GM21825 (cell line): Measurements from ENCODE around the gene LTBP3.

Experiments
- ATAC-seq: cut with Tn5 transposase; IDR thresholded peaks from one replicate; pipeline ENCODE4 v1.9.1; 2021; ENCODE audit warnings: mild to moderate bottlenecking, moderate library complexity; ENCODE audit not compliant: unreplicated experiment

LTBP3 gene

DNA sequence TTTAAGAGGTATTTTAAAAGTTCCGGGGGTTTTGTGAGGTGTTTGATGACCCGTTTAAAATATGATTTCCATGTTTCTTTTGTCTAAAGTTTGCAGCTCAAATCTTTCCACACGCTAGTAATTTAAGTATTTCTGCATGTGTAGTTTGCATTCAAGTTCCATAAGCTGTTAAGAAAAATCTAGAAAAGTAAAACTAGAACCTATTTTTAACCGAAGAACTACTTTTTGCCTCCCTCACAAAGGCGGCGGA is 59.5 kb downstream of the LTBP3 start:
- no peak for ATAC-seq

DNA sequence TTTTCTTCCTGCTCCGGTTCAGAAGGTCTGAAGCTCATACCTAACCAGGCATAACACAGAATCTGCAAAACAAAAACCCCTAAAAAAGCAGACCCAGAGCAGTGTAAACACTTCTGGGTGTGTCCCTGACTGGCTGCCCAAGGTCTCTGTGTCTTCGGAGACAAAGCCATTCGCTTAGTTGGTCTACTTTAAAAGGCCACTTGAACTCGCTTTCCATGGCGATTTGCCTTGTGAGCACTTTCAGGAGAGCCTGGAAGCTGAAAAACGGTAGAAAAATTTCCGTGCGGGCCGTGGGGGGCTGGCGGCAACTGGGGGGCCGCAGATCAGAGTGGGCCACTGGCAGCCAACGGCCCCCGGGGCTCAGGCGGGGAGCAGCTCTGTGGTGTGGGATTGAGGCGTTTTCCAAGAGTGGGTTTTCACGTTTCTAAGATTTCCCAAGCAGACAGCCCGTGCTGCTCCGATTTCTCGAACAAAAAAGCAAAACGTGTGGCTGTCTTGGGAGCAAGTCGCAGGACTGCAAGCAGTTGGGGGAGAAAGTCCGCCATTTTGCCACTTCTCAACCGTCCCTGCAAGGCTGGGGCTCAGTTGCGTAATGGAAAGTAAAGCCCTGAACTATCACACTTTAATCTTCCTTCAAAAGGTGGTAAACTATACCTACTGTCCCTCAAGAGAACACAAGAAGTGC is 60.0 kb downstream of the LTBP3 start:
- no peak for ATAC-seq

DNA sequence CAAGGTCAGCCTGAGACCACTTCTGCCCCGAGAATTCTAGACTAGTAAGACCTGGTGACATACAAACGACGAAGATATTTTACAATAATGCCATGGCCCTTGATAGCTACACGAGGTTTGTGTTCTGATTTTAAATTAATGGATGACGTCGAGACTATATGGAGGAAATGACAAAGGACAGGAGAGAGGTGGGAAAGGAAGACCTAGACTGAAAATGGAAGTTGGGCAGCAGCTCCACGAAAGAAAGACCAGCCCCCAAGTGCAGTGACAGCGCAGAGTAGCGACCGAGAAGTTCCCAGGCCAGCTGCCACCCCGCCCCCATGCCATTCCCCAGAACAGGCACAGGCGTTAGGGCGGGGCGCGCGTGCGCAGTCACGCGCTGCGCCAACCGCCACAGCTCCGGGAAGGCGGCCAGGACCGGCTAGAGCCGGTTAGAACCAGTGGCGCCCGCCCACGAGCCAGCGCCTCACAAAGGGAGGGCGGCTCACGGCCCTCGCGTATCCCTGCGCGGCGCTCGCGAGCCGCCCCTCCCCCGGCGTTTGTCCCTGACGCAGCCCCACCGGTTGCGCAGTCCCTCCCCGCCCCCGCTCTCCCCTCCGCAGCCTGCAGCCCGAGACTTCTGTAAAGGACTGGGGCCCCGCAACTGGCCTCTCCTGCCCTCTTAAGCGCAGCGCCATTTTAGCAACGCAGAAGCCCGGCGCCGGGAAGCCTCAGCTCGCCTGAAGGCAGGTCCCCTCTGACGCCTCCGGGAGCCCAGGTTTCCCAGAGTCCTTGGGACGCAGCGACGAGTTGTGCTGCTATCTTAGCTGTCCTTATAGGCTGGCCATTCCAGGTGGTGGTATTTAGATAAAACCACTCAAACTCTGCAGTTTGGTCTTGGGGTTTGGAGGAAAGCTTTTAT is 60.8 kb downstream of the LTBP3 start:
- ATAC-seq: peak; percentile 53

DNA sequence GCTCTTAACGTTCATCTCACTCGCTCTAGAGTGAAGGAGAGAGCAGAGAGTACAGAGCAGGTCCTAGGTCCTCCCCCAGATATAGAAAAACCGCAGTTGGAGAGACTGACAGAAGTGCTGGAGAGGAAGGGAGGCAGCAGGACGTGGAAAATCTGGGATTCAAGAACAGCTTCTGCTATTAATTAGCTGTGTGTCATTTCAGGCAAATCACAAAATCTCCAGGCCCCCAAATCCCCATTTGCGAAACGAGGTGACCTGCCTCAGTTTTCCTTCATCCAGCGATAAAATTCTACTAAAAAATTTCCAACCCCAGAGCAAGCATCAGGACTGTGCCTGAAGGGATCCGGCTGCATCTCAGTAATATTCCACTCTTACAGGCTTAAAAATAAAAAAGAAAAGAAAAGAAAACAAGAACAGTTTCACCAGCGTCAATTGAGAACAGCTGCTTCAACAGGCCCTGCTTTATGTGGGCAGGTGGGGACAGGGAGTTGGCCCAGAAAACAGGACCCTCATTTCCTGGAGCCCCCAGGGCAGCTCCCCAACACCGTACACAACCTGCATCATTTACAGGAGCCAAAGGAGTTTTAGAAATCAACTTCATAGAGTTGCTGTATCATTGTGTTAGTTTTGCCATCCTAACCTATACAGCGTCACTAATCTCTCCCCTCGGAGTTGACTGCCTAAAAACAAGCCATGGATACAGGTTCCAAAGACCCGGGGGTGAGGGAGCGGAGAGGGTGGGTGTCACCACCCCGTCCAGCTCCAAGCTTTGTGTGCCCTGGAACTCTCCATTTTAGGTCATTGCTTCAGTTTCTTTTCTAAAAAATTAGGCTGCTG is 61.6 kb downstream of the LTBP3 start:
- no peak for ATAC-seq

DNA sequence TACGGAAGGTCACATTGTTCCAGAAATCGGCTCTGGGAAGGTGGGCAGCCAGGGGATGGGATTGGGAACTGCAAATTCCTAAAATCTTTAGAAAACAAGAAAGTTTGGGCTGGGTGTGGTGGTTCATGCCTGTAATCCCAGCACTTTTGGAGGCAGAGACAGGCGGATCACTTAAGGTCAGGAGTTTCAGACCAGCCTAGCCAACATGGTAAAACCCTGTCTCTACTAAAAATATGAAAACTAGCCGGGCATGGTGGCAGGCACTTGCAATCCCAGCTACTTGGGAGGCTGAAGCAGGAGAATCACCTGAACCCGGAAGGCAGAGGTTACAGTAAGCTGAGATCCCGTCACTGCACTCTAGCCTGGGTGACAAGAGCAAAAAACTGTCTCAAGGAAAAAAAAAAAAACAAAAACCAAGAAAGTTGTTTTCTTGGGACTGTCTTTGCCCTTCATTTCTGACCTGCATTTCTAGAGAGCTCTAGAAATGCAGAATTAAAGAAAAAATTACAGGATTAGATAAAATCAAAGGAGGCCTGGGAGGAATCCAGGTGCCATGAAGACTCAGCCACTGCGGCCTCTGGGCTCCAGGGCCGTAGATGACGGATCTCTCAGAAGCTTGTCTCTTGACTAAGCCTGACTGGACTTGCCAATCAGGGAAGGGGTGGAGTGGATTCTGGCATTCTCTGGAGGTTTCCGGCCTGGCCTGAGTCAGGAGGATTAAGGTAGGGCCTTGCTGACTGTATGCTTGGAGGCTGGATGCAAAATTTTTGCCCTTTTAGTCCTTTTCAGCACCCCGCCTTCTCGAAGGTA is 64.6 kb downstream of the LTBP3 start:
- no peak for ATAC-seq

DNA sequence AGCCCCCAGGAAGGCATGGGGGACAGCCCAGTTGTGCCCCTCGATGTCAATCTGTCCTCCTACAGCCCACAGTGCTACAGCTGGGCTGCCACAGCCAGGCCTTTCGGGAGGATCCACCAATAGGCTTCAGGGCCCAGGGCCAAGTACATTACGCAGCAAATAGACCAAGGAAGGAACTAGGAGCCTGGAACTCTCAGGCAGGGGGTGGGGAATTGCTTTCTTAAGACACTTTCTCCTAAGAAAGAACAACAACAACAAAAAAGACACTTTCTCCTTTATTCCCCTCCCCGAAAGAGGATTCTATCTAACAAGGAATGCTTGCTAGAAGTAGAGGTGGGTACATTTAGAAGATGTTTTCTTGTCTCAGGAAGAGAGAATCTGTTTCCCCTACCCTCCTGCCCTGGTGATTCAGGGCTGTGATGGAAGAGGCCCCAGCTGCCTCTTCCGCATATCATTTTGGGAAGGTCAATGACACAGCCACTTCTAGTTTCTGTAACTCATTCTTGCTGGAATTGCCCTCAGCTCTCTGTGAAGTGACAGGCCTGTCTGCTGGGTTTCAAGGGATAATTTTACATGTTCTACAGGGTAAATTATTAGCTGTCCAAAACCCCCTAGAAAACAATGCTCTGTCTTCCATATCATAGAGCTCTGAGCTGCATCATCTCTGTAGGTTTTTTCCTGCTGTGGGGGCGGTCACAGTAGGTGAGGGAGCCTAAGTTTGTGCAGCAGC is 65.4 kb downstream of the LTBP3 start:
- peak; percentile 22 for ATAC-seq

DNA sequence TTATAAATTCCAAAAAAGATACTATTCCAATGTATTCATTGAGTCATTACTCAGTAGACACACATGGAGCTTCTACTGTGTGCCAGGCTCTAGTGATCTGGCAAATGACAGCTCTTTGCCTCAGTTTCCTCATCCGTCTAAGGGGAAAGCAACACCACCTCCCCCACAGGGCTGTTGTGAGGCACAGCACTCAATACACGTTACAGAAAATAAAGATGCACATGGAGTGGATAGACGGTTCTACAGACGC is 65.8 kb downstream of the LTBP3 start:
- no peak for ATAC-seq

DNA sequence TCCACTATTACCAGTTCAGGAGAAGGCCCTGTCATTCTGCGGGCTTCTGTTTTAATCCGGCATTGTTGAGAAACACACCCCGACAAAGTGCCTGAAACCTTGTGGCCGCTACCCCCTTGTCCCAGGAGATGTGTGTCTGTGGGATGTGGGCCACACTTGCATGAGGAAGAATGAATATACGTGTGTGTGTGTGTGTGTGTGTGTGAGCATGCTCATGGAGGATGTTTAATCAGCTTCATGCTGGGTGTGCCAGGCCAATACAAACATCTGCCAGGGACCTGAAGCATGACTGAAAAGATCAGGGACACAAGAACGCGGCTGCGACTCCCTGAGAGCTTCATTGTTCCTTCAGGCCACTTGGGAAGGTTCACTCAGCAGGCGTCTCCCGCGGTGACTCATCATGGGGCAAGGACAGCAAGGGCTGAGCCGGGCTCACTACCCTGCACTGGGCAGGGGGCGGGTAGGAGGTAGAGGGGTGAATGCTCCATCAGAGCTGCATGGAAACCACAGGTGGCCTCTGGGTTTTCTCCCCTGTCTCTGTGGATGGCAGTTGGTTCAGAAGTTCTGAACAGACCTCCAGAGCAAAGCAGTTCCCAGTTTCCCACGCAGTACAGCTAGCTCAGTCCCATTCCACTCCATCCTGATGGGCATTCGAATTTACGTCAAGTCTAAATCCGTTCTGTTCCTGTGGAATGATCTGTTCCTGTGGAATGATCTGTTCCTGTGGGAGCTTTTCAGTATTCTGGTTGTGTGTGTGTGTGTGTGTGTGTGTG is 66.4 kb downstream of the LTBP3 start:
- no peak for ATAC-seq

DNA sequence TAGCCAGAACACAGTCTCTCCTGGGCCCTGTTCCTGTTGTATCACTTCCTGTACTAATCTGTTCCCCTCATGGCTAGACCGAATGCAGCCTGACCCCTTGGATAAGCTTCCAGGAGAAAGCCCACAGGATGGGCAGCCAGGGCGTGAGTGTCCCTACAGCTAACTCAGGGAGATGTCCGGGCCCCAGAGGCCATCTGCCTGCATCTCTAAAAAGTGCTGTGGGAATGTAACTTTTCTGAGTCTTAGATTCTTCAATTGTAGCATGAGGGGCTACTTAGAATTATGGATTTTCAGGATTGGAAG is 67.0 kb downstream of the LTBP3 start:
- no peak for ATAC-seq

DNA sequence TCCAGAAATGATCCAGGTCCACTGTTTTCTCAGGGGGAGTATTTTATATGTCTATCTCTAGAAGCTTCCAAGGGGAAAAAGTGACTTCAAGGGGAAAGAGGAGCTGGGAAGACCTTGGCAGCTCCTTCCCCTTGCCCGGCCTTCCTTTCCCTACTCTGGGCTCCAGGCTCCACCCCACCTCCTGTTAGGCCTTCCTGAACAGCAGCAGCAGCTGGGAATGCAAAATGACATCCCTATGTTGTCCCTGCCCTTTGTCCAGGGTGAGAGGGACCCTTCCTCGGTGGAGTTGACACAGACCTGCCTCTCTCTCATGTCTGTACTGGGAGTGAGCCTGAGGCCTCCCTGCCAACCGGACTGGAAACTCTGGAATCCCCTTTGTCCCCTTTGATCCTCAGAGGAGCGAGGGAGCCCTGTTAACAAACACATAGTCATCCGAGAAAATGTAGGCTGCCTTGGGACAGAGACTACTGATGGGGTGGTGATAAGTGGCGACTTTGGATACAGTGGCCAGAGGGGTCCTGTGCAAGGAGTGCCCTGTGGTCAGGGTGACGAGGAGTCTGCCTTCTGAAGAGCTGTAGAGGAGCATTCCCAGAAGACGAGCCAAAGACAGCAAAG is 68.3 kb downstream of the LTBP3 start:
- ATAC-seq: no peak

DNA sequence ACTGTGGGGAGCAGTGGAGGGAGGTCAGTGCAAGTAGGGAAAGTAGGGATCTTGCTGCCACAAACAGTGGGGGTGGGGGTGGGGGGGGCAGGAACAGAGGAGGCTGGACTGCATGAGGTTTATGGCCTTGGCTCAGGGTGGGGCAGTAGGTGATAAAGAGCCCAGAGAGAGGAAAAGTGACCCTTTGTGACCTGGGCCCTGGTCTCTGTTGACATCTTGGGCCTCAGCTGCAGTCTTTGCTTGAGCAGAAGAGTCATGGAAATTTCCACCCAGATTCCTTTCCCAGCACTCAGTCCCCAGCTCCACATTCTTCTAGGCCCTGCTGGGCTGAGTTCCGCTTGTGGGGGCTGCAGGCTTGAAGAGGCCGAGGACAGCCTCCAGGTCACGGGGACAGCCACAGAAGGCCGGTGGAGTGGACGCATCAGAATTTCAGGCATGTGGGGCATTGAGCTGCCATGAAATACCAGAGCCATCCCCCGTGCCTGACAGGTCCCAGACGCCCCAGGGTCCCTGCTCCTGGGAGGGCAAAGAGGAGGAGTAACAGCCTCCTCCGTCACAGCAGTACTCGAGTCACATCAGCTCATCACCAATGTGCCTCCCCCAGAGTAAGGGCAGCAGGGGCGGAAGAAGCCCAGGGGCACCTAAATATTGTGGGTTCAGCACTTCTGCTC is 69.0 kb downstream of the LTBP3 start:
- ATAC-seq: no peak
